MM.1S (cell line): ENCODE measurements around the gene COA8.
A peak's percentile ranks its signal among the peaks of the same experiment; 100 is the strongest.

Experiments used
- DNase-seq: peaks from one replicate; pipeline ENCODE4 v3.0.0-alpha.2; 2015
- H2AFZ ChIP-seq: fragments of 300-600 bp; sonication (generic); 2 replicates; pipeline ENCODE4 v1.6.0; 2016; ENCODE audit warnings: antibody characterized with exemption, low read length
- H3F3A ChIP-seq: fragments of 300-600 bp; sonication (generic); 2 replicates; pipeline ENCODE4 v1.6.1; 2016; ENCODE audit warnings: mild to moderate bottlenecking, antibody characterized with exemption, low read length, moderate library complexity, mixed read lengths; ENCODE audit not compliant: insufficient read depth
- H3K27ac ChIP-seq: fragments of 300-600 bp; sonication (generic); 2 replicates; pipeline ENCODE4 v1.5.1; 2016; ENCODE audit warnings: mild to moderate bottlenecking, low read length
- H3K27me3 ChIP-seq: fragments of 300-600 bp; sonication (generic); replicated peaks from 2 replicates; pipeline ENCODE4 v1.6.0; 2016; ENCODE audit warnings: low read length; ENCODE audit not compliant: insufficient read depth
- H3K36me3 ChIP-seq: fragments of 300-600 bp; sonication (generic); replicated peaks from 2 replicates; pipeline ENCODE4 v1.6.1; 2016; ENCODE audit warnings: mild to moderate bottlenecking, low read length, mixed read lengths; ENCODE audit not compliant: insufficient read depth
- H3K4me1 ChIP-seq: fragments of 300-600 bp; sonication (generic); 2 replicates; pipeline ENCODE4 v1.6.1; 2016; ENCODE audit warnings: low read length, mixed read lengths
- H3K4me2 ChIP-seq: fragments of 300-600 bp; sonication (generic); 2 replicates; pipeline ENCODE4 v1.6.0; 2016; ENCODE audit warnings: low read depth, low read length
- H3K4me3 ChIP-seq: fragments of 300-600 bp; sonication (generic); 2 replicates; pipeline ENCODE4 v1.5.1; 2016; ENCODE audit warnings: low read length, mixed read lengths
- H3K79me2 ChIP-seq: fragments of 300-600 bp; sonication (generic); 2 replicates; pipeline ENCODE4 v1.6.1; 2016; ENCODE audit warnings: mixed run types, low read length, mixed read lengths
- H3K9ac ChIP-seq: fragments of 300-600 bp; sonication (generic); 2 replicates; pipeline ENCODE4 v1.6.1; 2016; ENCODE audit warnings: low read length, mixed read lengths
- H3K9me2 ChIP-seq: fragments of 300-600 bp; sonication (generic); replicated peaks from 2 replicates; pipeline ENCODE4 v1.6.1; 2016; ENCODE audit warnings: mild to moderate bottlenecking, low read length, mixed read lengths; ENCODE audit not compliant: insufficient read depth
- H3K9me3 ChIP-seq: fragments of 300-600 bp; sonication (generic); replicated peaks from 2 replicates; pipeline ENCODE4 v1.6.1; 2016; ENCODE audit warnings: mild to moderate bottlenecking, low read length, mixed read lengths; ENCODE audit not compliant: insufficient read depth
- H4K20me1 ChIP-seq: fragments of 300-600 bp; sonication (generic); 2 replicates; pipeline ENCODE4 v1.6.1; 2016; ENCODE audit warnings: mild to moderate bottlenecking, low read length, moderate library complexity, mixed read lengths; ENCODE audit not compliant: insufficient read depth
- EZH2 ChIP-seq: fragments of 300-600 bp; sonication (generic); optimal IDR thresholded peaks from 2 replicates; pipeline ENCODE3; 2017; ENCODE audit warnings: low read depth, mild to moderate bottlenecking, antibody characterized with exemption, low read length, mixed read lengths
- EZH2phosphoT487 ChIP-seq: fragments of 300-600 bp; sonication (generic); IDR thresholded peaks from 2 replicates; pipeline ENCODE4 v1.6.1; 2018; ENCODE audit warnings: antibody characterized with exemption, low read length
- TF ChIP-seq, protein P1 (sequence below): fragments of 300-600 bp; sonication (generic); IDR thresholded peaks from 2 replicates; pipeline ENCODE4 v1.5.1; 2016; ENCODE audit warnings: antibody characterized with exemption, low read length, mixed read lengths

Gene COA8

DNA sequence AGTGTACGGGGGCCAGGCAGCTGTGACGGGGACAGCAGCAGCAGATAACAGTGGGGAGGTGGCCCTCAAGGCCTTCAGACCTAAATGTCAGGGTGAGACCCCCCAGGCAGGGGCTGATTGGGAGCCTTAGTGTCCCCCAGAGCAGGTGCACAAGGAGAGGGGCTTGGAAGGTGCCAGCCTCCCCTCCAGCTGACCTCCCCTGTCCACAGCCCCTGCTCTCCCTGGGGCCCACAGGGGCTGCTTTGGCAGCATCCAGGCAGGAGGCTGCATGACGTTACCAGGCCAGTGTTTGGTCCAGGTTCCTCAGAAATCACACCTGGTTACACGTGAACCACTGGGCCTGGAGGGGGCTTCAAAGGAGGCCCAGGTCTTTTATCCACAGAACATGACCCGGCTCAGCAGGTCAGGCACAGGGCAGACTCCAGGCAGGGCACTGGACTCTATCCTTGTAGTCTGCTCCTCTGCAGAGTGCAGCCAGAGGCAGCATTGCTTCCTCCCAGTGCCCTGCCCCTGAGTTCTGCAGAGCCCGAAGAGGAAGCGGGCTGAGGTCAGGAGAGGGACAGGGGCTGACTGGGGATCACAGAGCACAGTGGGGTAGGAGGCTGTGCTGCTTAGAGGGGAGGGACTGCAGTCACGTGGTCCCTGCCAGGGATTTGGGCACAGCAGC is 36.4 kb upstream of the COA8 start:
- Histone ChIP-seq H4K20me1 (no peaks in the 10 kb centered on the region), H3F3A (no peaks in the 10 kb centered on the region), H3K4me2 (no peak overlapping the region), H3K9me2 (no peaks in the 10 kb centered on the region), H3K9ac (no peak overlapping the region), H3K36me3 (no peaks in the 10 kb centered on the region), H3K4me1 (no peaks in the 10 kb centered on the region), H3K27ac (no peak overlapping the region), H3K79me2 (peaks cover 29% of the 10 kb centered on the region), H3K27me3 (no peaks in the 10 kb centered on the region; the same call in 1 of the 2 replicates), H3K4me3 (no peak overlapping the region), H3K9me3 (no peaks in the 10 kb centered on the region), H2AFZ (no peak overlapping the region)
- TF ChIP-seq EZH2phosphoT487, result no peak
- TF ChIP-seq EZH2, result no peak
- TF ChIP-seq, protein P1, sequence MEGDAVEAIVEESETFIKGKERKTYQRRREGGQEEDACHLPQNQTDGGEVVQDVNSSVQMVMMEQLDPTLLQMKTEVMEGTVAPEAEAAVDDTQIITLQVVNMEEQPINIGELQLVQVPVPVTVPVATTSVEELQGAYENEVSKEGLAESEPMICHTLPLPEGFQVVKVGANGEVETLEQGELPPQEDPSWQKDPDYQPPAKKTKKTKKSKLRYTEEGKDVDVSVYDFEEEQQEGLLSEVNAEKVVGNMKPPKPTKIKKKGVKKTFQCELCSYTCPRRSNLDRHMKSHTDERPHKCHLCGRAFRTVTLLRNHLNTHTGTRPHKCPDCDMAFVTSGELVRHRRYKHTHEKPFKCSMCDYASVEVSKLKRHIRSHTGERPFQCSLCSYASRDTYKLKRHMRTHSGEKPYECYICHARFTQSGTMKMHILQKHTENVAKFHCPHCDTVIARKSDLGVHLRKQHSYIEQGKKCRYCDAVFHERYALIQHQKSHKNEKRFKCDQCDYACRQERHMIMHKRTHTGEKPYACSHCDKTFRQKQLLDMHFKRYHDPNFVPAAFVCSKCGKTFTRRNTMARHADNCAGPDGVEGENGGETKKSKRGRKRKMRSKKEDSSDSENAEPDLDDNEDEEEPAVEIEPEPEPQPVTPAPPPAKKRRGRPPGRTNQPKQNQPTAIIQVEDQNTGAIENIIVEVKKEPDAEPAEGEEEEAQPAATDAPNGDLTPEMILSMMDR, result no peak
- no peak for DNase-seq

DNA sequence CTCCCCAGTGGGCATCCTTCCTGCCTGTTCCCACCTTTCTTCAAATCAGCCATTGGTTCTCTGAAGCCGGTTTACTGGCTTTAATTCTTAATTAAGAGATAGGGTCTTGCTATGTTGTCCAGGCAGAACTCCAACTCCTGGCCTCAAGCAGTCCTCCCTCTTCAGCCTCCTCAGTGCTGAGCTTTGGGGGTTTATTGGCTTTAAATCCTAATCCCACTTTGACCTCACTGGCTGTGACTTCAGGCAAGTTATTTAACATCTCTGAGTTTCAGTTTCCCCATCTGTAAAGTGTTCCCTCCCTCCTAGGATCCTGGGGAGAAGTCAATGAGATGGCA is 35.9 kb upstream of the COA8 start:
- Histone ChIP-seq H3K9ac (no peak overlapping the region), H3K27ac (no peak overlapping the region), H3K27me3 (no peaks in the 10 kb centered on the region; the same call in 1 of the 2 replicates), H3K9me2 (no peaks in the 10 kb centered on the region), H3K4me2 (no peak overlapping the region), H3K36me3 (no peaks in the 10 kb centered on the region), H3K9me3 (no peaks in the 10 kb centered on the region), H3F3A (no peaks in the 10 kb centered on the region), H2AFZ (no peak overlapping the region), H3K79me2 (peaks cover 31% of the 10 kb centered on the region), H3K4me1 (no peaks in the 10 kb centered on the region), H4K20me1 (no peaks in the 10 kb centered on the region), H3K4me3 (no peak overlapping the region)
- DNase-seq, result no peak
- TF ChIP-seq EZH2 (no peak), EZH2phosphoT487 (no peak)
- TF ChIP-seq, protein P1, result no peak

DNA sequence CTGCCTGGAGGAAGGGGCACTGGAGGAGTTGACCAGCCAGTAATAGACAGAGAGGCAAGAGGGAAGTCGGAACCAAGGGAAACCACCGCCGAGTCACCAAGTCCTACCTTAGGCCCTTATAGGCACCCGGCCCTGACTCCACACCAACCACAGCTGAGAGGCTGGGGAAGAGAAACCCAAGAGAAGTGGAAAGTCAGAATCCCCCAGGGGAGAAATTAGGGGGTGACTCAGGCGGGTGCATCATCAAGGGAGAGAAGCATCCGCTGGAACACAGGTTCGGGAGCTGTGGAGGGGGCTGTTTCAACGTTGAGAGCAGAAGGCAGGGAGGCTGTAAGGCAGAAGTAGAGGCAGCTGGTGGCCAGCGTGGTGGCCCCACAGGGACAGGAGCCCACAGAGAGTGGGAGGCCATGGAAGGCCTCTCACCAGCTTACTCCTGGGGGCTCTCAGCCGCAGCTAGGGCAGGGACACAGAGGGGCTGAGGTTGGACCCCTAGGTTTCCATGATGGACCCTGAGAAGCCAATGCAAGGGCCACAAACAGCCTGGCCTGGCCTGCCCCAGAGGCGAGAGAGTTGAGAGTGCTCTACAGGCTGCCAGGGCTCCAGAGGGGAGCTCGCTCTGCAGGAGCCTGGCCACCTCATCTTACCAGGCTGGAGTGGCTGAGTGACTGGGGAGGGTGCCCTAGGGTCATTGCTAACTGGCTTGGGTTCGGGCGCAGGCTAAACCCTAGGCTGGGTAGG is 35.2 kb upstream of the COA8 start:
- no peak for DNase-seq
- Histone ChIP-seq H2AFZ (no peak overlapping the region), H3K27ac (no peak overlapping the region), H3K9me2 (no peaks in the 10 kb centered on the region), H3K36me3 (no peaks in the 10 kb centered on the region), H3K4me3 (no peak overlapping the region), H3K4me1 (no peaks in the 10 kb centered on the region), H3K9me3 (no peaks in the 10 kb centered on the region), H4K20me1 (no peaks in the 10 kb centered on the region), H3K4me2 (peak overlapping the region; percentile 70; the same call in 1 of the 2 replicates), H3K9ac (no peak overlapping the region), H3K27me3 (no peaks in the 10 kb centered on the region; the same call in 1 of the 2 replicates), H3K79me2 (peaks cover 31% of the 10 kb centered on the region), H3F3A (no peaks in the 10 kb centered on the region)
- TF ChIP-seq EZH2, result no peak
- TF ChIP-seq, protein P1, result no peak
- no peak for TF ChIP-seq EZH2phosphoT487
